DMS114 treated with DMSO at 0.1 percent for 48 hours (cell line): ENCODE results near the gene ZCCHC7.
"Not testable (repeated sequence)": the region's sequence is repeated elsewhere in the genome, so short reads cannot be mapped to it uniquely, and the experiment has no call there.

ENCODE experiments used
- DNase-seq: peaks from one replicate; lab custom pipeline; 2025; ENCODE audit not compliant: unreplicated experiment; lab: John Stamatoyannopoulos, UW

ZCCHC7 gene

GRCh38 chr9:37167456-37168047 lies 47.2 kb downstream of the ZCCHC7 start:
- no peak for DNase-seq

- no peak for DNase-seq
Measured at GRCh38 chr9:37172557-37172956, 52.2 kb downstream of the ZCCHC7 start.

- DNase-seq, result no peak
Measured at GRCh38 chr9:37174247-37174646, 53.9 kb downstream of the ZCCHC7 start.

- DNase-seq, result no peak
Measured at GRCh38 chr9:37178742-37179141, 58.4 kb downstream of the ZCCHC7 start.

GRCh38 chr9:37179576-37179975 lies 59.2 kb downstream of the ZCCHC7 start:
- DNase-seq, result no peak

- DNase-seq, result no peak
Measured at GRCh38 chr9:37180138-37180537, 59.8 kb downstream of the ZCCHC7 start.

- DNase-seq, result no peak
Measured at GRCh38 chr9:37182718-37183117, 62.3 kb downstream of the ZCCHC7 start.

- DNase-seq, result no peak
Measured at GRCh38 chr9:37184905-37185867, 64.8 kb downstream of the ZCCHC7 start.

GRCh38 chr9:37187292-37187691 lies 66.9 kb downstream of the ZCCHC7 start:
- no peak for DNase-seq

GRCh38 chr9:37187713-37188439 lies 67.5 kb downstream of the ZCCHC7 start:
- DNase-seq, result no peak

GRCh38 chr9:37190739-37191138 lies 70.4 kb downstream of the ZCCHC7 start:
- DNase-seq, result not testable (repeated sequence)

GRCh38 chr9:37191403-37192089 lies 71.2 kb downstream of the ZCCHC7 start:
- DNase-seq, result no peak

GRCh38 chr9:37192803-37193202 lies 72.4 kb downstream of the ZCCHC7 start:
- no peak for DNase-seq

- DNase-seq, result no peak
Measured at GRCh38 chr9:37197158-37198038, 77.0 kb downstream of the ZCCHC7 start.

GRCh38 chr9:37198039-37198729 lies 77.8 kb downstream of the ZCCHC7 start:
- DNase-seq, result no peak

GRCh38 chr9:37198831-37199230 lies 78.5 kb downstream of the ZCCHC7 start:
- DNase-seq, result no peak

- DNase-seq, result no peak
Measured at GRCh38 chr9:37200433-37201005, 80.1 kb downstream of the ZCCHC7 start.

GRCh38 chr9:37201581-37201980 lies 81.2 kb downstream of the ZCCHC7 start:
- DNase-seq, result no peak

- no peak for DNase-seq
Measured at GRCh38 chr9:37202091-37202490, 81.7 kb downstream of the ZCCHC7 start.
